ENCODE measurements around the gene TBC1D22A.
A peak's percentile ranks its signal among the peaks of the same experiment; 100 is the strongest.

TBC1D22A gene

DNA sequence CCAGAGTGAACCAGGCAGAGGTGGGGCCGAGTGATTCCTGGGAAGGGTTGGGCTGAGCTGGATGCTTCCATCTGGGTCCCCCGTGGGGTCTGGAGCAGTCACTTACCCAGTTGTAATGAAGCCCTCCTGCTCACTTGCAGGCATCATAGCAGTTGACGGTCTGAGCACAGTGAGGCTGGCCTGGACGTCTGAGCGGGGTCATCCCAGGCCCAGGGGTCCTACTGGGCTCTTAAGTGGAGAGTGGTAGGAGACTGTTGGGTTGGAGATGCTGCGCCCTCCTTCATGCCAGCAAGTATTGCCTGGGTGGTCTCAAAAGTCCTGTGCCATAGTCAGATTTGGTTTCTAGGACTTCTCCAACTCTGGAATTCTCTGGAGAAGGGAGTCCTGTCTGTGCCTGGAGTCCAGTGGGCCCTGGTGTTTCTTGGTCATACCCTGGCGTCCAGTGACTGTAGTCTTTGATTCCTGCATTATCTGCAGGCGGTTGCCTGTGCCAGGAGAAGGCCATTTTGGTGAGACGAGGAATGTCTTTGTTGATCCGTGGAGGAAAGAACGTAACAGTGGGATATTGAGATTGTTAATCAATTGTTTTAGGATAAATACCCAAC, 82.3 kb downstream of the TBC1D22A start:
- DNase-seq = no peak

DNA sequence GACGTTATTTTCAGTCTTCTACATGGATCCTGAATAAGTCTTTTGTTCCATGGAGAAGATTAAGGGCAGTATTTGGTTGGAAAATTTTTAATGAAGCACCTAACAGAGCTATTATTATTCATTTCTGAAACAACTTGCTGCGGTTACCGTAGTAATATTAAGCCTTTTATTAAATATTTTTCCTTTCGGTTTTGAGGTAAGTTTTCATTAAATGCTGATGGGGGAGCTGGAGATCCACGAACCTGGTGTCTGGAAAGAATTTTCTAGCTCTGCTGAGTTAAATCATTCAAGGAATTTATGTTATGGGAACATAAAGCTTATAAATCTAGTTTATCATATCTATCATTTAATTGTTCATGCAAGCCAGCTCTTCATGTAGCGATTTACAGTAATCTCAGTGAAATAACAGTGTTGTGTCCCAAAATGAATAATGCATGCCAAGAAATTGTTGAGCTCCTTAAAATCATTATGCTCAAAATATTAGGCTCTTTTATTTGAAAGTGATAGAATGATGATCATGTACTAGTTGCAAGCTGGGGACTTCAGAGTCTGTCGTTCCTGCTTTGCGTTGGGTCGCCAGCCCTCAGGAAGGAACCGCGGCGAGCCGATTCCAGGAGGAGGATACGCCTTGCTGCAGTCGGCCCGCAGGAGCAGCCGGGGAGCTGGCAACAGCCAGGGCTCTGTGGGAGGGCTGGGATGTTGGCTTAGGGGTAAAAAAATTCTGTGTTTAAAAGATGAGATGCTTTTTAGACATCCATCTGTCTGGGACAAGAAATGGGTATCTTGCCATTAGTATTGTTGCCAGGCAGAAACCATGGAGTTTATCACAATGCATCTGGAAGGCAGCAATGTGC, 83.1 kb downstream of the TBC1D22A start:
- no peak for DNase-seq

DNA sequence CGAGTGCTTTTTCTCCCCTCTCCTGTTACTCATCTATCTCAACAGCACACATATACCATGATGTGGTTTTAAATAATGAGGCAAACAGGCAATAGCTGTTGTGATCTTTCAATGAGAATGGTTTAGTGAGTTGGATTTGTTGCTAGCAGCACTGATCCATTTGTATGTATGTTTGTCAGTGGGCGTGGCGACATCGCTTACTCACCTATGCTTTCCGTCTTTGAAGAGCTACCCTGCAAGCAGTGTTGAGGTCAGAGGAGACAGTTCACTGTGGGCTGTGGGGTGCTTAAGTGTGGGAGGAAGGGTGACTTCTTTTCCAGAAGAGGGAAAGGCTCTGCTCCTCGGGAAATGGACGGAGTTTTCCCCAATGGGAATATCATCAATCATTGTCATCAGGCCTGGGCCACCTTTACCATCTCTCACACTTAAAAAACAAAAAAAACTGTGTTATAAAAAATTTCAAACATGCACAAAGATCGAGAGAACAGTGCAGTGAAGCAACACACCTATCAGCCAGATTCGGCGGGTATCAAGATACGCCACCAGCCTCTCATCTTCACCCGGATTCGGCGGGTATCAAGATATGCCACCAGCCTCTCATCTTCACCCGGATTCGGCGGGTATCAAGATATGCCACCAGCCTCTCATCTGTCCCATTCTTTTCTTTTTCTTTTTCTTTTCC, 83.8 kb downstream of the TBC1D22A start:
- peak; percentile 61 for DNase-seq

DNA sequence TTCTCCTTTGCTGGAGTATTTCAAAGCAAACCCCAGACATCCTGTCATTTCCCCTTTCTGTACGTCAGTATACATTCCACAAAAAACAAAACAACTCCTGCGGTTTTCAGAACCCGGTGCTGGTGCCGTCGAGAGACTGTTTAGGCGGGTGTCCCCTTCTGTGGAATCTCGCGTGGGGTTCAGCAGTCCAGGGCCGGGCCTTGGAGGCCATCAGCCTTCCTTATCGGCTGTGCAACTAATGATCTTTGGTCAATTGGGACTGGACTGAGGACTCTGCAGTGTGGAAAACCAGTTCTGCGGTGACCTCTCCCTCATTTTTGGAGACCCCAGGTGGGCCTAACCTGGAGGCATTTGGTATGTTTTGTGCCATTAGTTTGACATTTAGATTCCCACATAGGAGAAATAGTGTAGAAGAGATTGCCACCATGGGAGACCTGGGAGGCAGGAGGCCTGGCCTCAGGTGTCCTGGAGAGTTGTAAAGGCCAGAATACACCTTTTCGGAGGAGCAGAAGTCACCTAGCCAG, 84.4 kb downstream of the TBC1D22A start:
- peak; percentile 39 for DNase-seq

DNA sequence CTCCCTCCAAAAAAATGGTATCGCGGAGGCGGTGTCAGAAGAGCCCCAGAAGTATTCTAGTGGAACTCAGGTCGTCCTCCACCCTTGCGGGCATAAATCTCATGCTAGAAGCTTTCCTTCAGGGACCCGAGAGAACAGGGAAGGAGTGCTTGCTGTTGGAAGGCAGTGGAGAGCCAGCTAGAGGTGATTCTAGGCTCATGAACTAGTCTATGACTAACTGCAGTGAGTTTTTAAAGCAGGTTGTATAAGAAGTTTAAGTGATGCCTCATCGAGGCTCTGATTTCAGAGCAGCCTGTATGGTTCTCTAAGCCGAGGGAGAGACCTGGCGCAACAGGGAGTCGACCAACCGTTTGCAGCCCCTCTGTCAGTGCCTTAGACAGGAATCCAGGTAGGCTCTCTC, 85.7 kb downstream of the TBC1D22A start:
- no peak for DNase-seq

DNA sequence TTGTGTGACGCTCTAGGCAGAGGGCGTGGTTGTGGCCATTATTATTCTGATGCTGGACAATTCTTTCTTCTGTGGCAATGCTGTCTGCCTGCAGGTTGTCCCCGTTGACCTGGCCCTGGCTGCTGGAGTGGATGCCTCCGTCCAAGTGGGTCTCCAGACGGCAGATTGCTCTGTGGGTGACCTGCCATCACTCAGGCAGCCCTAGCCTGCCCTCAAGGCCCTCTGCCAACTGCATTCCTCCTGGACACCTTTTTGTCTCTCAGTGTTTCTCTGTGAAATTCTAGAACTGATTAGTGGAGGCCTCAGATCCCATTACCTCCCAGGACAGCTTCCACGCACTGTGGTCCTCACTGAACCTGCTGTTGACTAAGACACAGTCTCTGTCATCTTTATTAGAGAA, 86.7 kb downstream of the TBC1D22A start:
- no peak for DNase-seq

DNA sequence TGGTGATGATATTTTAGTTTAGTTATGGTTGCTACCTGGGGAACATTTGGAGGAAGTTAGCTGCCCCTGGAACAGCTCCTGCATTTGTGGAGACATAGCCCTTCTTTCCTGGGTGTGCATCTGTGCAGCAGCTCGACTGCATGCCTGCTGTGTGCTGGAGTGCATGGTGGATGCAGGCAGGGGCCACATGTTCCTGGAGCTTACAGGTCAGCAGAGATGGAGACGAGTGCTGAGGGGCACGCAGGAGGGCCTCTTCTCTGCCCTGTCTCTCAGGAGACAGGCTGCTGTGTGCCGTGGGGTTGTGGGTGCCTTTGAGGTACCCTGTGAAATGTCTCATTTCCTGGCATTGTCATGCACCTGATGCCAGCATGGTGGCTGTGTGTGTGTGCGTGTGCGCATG, 87.5 kb downstream of the TBC1D22A start:
- no peak for DNase-seq

DNA sequence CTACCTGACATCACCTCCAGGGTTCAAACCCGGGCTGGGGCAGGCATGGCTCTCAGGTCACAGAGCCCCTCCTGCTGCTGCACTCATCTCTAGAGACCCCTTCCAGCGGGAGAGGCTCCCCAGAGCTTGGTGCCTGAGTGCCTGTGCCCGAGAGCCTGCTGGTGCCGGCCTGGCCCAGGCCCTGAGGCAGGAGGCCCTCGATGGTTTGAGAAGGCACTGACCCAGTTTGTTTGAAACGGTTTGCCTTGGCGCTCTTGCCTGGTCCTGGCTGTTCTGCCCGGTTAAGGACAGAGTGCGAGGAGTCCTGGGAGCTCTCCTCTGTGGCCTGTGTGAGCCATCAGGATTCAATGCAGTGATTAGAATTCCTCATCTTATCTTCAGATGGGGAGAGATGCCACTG, 88.9 kb downstream of the TBC1D22A start:
- DNase-seq = no peak

DNA sequence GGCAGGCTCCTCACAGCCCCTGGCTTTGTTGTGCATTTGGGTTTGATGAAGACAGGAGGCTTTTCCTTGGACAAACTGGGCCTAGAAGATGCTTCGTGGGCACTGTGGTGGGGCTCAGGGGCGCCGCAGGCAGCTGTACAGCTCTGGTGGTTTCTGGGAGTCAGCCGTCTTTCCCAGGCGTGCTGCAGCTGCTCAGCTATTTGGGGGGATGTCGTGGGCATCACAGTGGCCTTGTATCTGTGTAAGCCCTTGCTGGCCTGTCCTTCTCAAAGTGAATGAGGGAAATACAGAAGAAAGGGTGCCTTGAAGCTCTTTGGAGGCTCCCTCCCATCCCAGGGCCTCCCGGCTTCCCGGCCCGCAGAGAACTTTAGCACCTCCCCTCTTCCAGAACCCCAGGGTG, 89.5 kb downstream of the TBC1D22A start:
- no peak for DNase-seq

DNA sequence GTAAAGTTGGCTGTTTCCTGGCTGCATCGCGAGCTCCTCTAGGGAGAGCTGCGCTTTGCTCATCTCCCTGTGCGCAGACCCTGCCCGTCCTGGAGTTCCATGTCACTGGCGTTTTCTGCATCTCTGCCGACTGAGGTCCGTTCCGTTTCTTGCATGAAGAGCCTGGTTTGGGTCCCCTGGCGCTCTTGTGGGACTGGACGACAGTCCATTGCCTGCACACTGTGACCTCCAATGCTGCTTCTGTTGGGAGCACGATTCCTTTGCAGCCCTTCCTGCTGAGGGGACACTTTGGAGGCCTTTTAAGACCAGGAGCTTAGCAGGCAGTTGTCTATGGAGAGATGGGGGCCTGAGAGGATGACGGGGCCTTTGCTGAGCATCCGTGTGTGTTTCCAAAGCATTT, 90.3 kb downstream of the TBC1D22A start:
- DNase-seq = no peak

DNA sequence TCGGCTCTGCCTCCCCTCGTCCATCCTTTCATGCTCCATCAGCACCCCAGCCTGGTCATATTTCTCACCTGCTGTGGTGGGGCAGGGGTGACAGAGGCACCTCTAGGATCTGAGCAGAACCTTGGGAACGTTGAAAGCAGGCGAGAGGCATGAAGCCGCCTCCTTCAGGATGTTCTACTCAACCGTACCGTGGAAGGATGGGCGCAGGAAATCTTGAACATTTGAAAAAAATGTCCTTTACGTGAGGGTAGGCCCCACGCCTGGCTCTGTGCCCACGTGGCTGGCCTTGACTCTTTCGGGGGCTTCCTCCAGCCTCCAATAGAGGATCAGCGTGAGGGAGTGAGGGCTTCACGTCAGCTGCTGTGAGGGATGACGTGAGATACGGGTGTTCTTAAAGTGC, 90.7 kb downstream of the TBC1D22A start:
- no peak for DNase-seq

DNA sequence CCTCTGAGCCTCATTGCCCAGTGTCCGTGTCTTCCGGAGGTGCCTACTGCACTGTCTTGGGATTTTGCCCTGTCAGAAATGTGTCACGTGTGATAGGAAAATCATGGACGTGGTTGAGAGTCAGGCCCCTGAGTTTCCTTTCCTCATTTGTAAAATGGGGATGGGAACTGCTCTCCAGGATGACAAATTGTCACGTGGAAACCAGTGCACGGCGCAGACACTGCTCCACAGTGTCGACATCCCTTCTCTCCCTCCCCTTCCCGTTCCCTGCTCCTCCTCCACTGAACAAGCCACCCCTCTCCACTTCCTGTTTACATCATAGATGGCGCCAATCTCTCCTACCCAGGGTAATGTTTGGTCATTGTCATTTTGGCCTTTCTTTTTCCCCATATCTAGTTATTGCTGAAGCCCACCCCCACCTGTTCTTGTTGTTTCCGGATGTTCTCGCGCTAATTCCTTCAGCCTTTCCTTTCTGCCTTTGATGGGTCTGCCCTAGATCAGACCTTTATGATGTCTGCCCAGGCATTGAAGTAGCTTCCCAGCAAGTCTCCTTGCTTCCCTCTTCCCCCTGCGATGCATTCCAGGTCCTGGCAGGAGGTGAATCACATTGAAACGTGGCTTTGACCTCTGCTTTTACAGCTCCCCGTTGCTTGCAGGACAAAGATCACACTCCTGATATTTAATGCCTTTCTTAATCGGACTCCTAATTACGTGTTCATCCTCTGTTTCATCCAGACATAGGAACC, 91.8 kb downstream of the TBC1D22A start:
- no peak for DNase-seq

DNA sequence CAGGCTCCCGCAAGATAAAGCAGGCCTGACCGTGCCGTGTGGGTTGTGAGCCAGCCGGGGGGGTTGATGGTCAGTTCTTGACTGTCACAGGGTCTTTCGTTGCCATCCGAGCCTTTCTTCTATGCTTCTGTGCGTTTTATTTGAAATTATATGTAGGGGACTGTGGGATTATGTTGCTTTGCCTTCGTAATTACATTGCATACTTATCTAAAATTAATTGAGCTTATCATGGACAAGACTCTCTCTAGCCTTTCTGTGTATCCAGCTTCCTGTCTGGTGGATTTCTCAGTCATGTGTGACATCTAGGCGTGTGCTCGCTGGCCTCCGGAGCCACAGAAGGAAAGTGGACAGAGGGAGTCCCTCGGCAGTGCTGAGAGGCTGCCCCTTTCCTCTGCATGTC, 93.2 kb downstream of the TBC1D22A start:
- no peak for DNase-seq

DNA sequence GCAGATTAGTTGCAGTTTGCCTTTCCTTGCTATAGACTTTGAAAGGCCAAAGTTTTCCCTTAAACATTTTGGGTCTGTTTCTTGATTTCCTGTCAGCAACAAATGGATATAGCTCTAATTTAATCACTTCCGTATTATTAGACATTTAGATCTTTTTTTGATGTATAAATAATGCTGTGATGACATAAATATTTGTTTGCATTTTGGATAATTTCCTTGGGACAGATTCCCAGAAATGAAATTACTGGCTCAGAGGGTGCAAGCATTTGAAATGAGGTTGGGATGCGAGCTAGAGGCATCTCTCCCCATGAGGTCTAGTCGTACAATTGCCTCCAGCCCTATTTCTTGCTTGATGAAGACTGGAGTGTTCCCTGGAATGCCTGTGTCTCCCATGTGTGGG, 94.2 kb downstream of the TBC1D22A start:
- no peak for DNase-seq

DNA sequence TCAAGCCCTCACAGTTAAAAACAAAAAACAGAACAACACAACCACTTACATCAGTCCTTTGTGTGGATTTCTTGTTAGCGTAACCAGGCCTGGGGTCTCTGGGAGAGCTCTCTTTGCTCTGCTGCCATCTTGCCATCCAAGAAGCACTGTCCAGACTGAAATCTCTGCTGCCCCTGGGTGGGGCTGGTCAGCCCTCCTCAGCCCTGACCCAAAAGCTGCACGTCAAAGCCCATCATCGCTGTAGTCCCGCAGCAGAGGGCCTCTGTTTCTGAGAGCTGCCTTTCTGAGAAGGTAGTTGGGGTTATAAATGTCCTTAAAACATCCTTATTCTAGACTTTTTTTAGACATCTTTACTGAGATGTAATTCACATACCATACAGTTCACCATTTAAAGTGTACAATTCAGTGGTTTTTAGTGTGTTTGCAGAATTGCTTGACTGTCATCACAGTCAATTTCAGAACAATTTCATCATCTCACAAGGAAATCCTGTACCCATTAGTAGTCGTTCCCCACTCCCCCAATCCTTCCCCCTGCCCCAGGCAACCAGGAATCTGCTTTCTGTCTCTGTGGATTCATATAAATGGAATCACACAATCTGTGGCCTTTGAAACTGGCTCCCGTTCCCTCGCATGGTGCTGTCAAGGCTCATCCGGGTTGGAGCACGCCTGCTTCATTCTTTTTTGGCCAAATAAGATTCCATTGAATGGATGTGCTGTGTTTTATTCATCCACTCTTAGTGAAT, 94.9 kb downstream of the TBC1D22A start:
- no peak for DNase-seq

DNA sequence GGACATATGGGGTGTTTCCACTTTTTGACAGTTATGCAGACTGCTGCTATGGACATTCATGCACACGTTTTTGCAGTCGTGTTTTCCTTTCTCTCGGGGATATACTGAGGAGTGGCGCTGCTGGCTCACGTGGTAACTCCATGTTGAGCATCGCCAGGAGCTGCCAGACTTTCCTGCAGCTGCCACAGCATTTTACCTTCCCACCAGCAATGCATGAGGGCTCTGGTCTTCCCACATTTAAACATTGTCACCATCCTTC, 95.4 kb downstream of the TBC1D22A start:
- DNase-seq = no peak

DNA sequence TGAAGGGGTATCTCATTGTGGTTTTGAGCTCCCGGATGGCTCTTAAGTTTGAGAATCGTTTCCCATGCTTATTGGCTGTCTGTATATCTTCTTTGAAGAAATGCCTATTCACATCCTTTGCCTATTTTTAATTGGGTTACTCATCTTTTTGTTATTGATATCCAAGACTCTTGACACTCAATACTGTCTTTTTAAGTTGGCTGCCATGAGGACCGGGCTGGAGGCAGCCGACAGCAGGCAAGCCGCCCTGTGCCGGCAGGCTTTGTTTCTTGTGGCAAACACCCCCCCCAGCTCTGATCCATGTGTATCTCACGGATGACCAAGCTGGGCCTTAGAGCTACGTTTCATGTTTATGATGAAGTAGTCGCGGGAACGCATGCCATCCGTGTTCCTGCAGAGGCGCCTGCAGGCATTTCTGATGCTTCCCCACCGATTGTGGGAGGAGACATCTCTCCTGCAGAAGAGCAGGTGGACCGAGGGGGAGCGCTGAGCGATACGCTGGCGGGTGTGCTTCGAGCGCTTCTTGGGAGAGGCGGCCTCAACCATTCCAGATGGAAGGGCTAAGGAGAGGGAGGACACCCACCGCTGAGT, 95.8 kb downstream of the TBC1D22A start:
- DNase-seq = no peak

DNA sequence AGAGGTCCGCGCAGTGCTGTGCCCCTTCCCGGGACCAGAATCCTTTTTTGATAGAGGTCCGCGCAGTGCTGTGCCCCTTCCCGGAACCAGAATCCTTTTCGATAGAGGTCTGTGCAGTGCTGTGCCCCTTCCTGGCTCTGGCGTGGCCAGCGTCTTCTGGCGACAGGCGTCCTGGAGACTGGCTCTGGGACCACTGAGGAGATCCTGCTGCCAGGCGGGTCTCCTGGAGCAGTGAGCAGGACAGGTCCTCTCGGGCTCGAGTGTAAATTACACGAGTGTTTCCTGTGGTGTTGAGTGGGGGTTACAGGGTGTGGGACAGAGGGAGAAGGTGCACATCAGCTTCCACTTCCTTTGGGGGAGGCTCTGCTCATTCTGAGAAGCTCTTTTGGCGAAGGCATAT, 98.1 kb downstream of the TBC1D22A start:
- DNase-seq = no peak

DNA sequence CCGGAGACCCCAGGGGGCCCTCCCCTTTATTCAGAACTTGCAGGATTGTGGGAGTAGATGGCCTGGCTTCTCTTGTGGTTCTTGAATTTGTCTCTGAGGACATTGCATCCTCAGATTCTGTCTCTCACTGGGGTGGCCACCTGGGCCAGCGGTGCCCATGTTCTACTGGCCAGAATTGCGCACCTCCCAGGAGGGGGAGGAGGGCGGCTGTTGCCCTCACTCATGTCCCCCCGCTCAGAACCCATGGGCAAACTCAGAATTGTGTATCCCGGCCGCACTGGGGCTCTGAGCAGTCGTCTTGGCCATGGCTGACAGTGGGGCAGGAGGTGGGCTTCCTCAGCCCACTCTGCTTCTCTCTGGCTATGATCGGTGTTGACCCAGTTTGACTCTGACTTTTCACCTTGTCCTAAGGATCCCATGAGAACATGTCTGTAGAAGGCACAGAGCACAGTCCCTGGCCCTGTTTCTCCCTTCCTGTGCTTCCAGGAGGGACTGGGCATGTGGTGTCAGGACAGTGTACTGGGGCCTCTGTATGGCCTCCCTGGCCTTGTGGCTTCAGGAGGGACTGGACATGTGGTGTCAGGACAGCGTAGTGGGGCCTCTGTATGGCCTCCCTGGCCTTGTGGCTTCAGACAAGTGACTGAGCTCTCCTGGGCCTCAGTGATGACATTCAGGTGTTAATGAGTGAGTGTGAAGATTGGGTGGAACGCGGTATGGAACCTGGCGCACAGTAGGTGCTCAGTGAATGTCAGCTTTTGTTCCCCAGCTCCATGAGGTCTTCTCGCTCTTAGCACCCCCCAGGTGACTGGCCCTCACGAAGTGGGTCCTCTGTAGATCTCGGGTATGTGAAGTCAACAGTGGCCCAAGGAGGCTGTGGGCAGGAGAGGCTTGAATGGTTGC, 99.3 kb downstream of the TBC1D22A start:
- DNase-seq = no peak

DNA sequence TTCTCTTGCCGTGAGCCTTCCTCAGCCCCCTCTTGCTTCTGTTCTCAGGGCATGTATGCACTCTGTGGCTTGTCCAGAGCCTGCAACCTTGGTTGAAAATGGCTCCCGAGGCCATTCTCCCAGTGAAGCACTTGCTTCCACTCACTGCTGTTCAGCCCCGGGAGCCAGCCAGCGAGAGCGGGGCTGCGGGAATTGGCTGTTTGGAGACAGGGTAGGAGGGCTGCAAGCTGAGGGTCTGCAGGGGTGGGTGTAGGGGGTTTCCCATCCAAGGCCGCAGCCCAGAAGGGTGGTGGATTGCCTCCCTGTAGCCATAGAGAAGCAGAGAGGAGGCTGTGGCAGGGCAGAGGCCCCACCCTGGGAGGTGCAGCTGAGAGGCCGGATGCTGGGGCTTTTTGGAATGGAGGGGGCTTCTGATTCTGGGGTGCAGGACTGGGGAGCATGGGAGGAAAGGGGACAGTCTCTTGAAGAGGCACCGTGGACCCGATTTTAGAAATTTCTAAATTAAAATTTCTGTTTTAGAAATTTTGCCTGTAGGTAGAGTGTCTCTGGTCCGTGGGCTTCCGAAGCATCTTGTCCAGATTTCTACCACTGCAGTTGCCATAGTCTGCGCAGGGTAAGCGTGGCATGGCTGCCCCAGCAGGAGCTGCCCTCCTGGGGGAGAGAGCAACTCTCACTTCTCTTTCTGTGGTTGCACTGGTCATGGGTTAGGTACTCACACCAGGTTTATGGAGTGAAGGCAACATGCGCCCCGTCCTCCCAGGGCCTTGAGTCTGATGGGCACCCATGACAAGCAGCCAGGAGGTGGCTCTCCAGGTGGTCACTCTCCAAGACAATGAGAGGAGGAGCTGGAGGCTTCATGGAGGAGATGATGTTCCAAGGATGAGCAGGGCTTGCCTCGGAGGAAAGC, 100.2 kb downstream of the TBC1D22A start:
- DNase-seq = no peak

All from activated effector memory CD4-positive, alpha-beta T cell treated with anti-CD3 and anti-CD28 coated beads, Interleukin-2, amount 50 U/mL, for 16 hours (primary cell).